ENCODE measurements around the gene CUX1. TPM values are rescaled to one million over a fixed set of nuclear protein-coding genes. Genes with fewer than 3 reads are reported as not detected.

Gene CUX1
- total RNA-seq, 1 donor from 2014 or later = 118 TPM

DNA sequence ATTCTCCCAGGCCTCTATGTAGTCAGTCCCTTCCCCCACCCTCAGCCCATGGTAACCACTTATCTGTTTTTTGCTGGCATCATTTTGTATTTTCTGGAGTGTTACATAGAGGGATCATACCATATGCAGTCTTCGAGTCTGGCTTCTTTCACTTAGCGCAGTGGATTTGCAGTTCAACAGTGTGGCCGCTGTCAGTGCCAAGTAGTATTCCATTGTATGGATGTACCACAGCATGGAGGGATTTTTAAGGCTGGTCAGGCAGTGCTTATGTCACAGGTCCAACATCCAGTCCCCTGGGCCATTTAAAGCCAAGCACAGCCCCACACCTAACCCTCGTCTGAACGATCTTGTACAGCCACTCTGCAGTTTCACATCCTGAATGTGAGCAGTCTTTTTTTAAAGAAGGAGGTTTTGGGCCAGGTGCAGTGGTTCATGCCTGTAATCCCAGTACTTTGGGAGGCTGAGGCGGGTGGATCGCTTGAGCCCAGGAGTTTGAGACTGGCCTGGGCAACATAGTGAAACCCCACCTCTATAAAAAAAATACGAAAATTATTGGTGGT is 121.8 kb downstream of the CUX1 start:
- H3K27ac Mint-ChIP-seq (ENCODE audit: unreplicated experiment) = no peak overlapping the region
- no peaks in the 10 kb centered on the region for H3K27me3 Mint-ChIP-seq (ENCODE audit: low read depth)
- no peak for DNase-seq (ENCODE audit: low spot score)
- TF ChIP-seq, protein P1, sequence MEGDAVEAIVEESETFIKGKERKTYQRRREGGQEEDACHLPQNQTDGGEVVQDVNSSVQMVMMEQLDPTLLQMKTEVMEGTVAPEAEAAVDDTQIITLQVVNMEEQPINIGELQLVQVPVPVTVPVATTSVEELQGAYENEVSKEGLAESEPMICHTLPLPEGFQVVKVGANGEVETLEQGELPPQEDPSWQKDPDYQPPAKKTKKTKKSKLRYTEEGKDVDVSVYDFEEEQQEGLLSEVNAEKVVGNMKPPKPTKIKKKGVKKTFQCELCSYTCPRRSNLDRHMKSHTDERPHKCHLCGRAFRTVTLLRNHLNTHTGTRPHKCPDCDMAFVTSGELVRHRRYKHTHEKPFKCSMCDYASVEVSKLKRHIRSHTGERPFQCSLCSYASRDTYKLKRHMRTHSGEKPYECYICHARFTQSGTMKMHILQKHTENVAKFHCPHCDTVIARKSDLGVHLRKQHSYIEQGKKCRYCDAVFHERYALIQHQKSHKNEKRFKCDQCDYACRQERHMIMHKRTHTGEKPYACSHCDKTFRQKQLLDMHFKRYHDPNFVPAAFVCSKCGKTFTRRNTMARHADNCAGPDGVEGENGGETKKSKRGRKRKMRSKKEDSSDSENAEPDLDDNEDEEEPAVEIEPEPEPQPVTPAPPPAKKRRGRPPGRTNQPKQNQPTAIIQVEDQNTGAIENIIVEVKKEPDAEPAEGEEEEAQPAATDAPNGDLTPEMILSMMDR (IDR thresholded peaks at IDR 0.05) = no peak
- peaks cover 65% of the 10 kb centered on the region for H3K4me1 Mint-ChIP-seq (ENCODE audit: low read depth)
- H3K9me3 Mint-ChIP-seq (ENCODE audit: low read depth) = no peaks in the 10 kb centered on the region
- peaks cover 2% of the 10 kb centered on the region for H3K36me3 Mint-ChIP-seq (ENCODE audit: low read depth)
- no peak overlapping the region for H3K4me3 Mint-ChIP-seq (ENCODE audit: unreplicated experiment)

DNA sequence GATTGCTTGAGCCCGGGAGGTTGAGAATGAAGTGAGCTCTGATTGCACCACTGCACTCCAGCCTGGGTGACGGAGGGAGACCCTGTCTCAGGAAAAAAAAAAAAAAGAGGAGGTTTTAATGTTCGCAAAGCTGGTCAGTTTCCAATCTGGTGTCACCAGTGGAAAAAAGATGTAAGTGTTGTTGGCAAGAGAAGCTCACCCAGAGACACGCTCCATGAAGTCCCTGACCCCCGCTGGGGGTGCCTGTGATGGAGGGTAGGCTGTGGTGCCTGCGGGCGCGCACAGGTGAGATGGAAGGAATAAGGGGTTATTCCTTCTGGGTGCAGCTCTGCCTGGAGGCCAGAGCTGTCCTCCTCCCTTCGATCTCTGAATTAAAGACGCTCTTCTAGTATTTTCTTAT is 122.7 kb downstream of the CUX1 start:
- Mint-ChIP-seq H3K9me3 (ENCODE audit: low read depth) (no peaks in the 10 kb centered on the region), H3K27ac (ENCODE audit: unreplicated experiment) (no peak overlapping the region), H3K4me3 (ENCODE audit: unreplicated experiment) (no peak overlapping the region), H3K4me1 (ENCODE audit: low read depth) (peaks cover 56% of the 10 kb centered on the region), H3K27me3 (ENCODE audit: low read depth) (no peaks in the 10 kb centered on the region), H3K36me3 (ENCODE audit: low read depth) (peaks cover 2% of the 10 kb centered on the region)
- DNase-seq (ENCODE audit: low spot score) = no peak
- TF ChIP-seq, protein P1 (IDR thresholded peaks at IDR 0.05) = no peak

DNA sequence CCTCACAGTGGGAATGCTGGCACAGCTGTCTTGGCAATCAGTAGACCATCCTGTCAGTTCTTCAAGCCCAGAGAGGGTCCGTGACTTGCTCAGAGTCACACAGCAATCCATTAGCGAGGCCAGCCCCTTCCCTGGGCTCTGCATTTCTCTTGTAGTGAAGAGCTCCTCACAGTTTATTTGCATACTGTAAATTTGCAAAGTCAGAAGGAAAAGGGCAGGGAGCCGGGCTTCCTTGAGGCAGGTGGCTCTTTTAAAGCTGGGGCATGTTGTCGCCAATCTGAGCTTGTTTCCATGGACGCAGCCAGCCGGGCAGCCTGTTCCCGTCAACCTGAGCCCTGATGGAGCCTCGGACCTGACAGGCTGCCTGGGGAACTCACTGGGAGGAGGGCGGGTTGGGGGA is 123.4 kb downstream of the CUX1 start:
- no peak for DNase-seq (ENCODE audit: low spot score)
- Mint-ChIP-seq H3K27ac (ENCODE audit: unreplicated experiment) (peak overlapping the region; percentile 92), H3K4me1 (ENCODE audit: low read depth) (peaks cover 55% of the 10 kb centered on the region), H3K9me3 (ENCODE audit: low read depth) (no peaks in the 10 kb centered on the region), H3K27me3 (ENCODE audit: low read depth) (no peaks in the 10 kb centered on the region), H3K4me3 (ENCODE audit: unreplicated experiment) (no peak overlapping the region), H3K36me3 (ENCODE audit: low read depth) (peaks cover 2% of the 10 kb centered on the region)
- TF ChIP-seq, protein P1 (IDR thresholded peaks at IDR 0.05) = no peak

DNA sequence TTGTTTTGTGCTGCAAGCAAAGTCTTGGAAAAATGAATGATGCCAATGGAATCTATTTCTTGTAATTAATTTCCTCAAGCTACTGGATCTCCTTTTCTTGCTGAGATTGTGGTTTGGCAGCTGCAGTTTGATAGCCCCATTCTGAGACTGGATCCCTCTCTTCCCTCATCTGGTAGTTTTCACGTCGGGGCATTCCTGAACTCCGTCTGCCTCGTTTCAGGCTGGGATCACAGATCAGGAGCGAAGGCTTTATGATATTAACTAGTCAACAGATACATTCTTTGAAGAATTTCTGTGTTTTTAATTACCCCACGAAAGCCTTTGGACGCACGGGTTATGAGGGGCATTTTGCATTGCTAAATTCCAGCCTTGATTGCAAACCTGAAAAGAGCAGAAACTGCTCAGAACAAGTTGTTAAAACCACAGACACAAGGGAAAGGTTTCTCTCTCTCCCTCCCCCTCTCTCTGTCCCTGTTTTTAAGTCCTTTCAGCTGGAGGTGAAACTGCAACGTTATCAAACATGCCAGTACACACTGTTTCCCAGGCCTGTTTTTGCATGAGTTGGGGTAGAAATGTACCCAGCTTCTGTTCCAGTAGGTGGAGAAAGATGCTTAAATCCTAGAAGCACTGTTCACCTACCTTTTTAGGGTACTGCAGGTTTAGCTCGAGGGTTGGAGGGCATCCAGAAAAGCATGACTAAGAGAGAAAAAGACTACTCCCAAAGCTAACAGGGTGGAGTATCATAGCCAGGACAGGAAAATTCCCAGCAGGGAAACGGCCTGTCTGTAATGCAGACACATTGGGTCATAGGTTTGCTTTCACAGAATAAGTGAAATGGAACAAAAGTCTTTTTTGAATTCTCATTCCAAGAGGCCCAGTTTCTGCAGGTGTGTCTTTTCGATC is 124.3 kb downstream of the CUX1 start:
- Mint-ChIP-seq H3K27me3 (ENCODE audit: low read depth) (no peaks in the 10 kb centered on the region), H3K9me3 (ENCODE audit: low read depth) (no peaks in the 10 kb centered on the region), H3K4me3 (ENCODE audit: unreplicated experiment) (peak overlapping the region; percentile 28), H3K27ac (ENCODE audit: unreplicated experiment) (peak overlapping the region; percentile 92), H3K4me1 (ENCODE audit: low read depth) (peaks cover 51% of the 10 kb centered on the region), H3K36me3 (ENCODE audit: low read depth) (peaks cover 2% of the 10 kb centered on the region)
- TF ChIP-seq, protein P1 (IDR thresholded peaks at IDR 0.05) = no peak
- no peak for DNase-seq (ENCODE audit: low spot score)

DNA sequence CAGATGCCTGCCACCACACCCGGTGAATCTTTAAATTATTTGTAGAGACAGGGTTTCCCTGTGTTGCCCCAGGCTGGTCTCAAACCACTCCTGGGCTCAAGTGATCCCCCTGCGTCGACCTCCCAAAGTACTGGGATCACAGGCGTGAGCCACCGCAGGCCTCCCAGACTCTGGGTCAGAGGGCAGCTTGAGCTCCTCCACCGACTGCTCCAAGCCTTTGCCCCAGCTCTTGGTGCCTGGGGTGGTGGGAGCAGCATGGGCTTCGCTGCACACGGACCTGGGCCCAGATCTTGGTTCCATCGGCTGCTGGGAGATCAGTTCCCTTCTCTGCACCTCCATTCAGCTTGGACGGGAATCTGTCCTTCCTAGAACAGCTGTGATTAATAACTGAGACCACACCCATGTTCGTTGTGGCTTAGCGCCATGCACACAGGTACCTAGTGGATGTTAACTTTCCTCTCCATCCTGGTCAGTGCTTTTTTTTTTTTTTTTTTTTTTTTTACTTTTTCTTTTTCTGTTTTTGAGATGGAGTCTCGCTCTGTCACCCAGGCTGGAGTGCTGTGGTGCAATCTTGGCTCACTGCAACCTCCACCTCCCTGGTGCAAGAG is 125.3 kb downstream of the CUX1 start:
- Mint-ChIP-seq H3K9me3 (ENCODE audit: low read depth) (no peaks in the 10 kb centered on the region), H3K4me1 (ENCODE audit: low read depth) (peaks cover 55% of the 10 kb centered on the region), H3K36me3 (ENCODE audit: low read depth) (peaks cover 2% of the 10 kb centered on the region), H3K27ac (ENCODE audit: unreplicated experiment) (peak overlapping the region; percentile 92), H3K4me3 (ENCODE audit: unreplicated experiment) (peak overlapping the region; percentile 28), H3K27me3 (ENCODE audit: low read depth) (no peaks in the 10 kb centered on the region)
- TF ChIP-seq, protein P1 (IDR thresholded peaks at IDR 0.05) = no peak
- DNase-seq (ENCODE audit: low spot score) = no peak
